ENCODE data around the gene TSC22D1.

TSC22D1 gene

GRCh38 chr13:44417446-44417845 lies 158.7 kb downstream of the TSC22D1 start:
- H3K27me3 ChIP-seq (ENCODE audit: control insufficient read depth, insufficient read depth, low read length): no peaks in the 10 kb centered on the region
- no peaks in the 10 kb centered on the region for H3K36me3 ChIP-seq (ENCODE audit: control insufficient read depth, insufficient read depth, low read length)
- H3K9me3 ChIP-seq (ENCODE audit: control insufficient read depth, low read length): no peaks in the 10 kb centered on the region
- H3K4me3 ChIP-seq (ENCODE audit: low read length): no peak overlapping the region
- peaks cover 6% of the 10 kb centered on the region for H3K4me1 ChIP-seq (ENCODE audit: control insufficient read depth, insufficient read depth, low read length)
- no peak overlapping the region for H3K9ac ChIP-seq (ENCODE audit: low read length)

GRCh38 chr13:44416744-44417143 lies 159.4 kb downstream of the TSC22D1 start:
- Histone ChIP-seq H3K4me3 (ENCODE audit: low read length) (no peak overlapping the region), H3K27me3 (ENCODE audit: control insufficient read depth, insufficient read depth, low read length) (no peaks in the 10 kb centered on the region), H3K4me1 (ENCODE audit: control insufficient read depth, insufficient read depth, low read length) (peaks cover 6% of the 10 kb centered on the region), H3K9me3 (ENCODE audit: control insufficient read depth, low read length) (no peaks in the 10 kb centered on the region), H3K9ac (ENCODE audit: low read length) (no peak overlapping the region), H3K36me3 (ENCODE audit: control insufficient read depth, insufficient read depth, low read length) (no peaks in the 10 kb centered on the region)

- H3K4me1 ChIP-seq (ENCODE audit: control insufficient read depth, insufficient read depth, low read length): peaks cover 6% of the 10 kb centered on the region
- H3K9me3 ChIP-seq (ENCODE audit: control insufficient read depth, low read length): no peaks in the 10 kb centered on the region
- H3K36me3 ChIP-seq (ENCODE audit: control insufficient read depth, insufficient read depth, low read length): no peaks in the 10 kb centered on the region
- H3K27me3 ChIP-seq (ENCODE audit: control insufficient read depth, insufficient read depth, low read length): no peaks in the 10 kb centered on the region
- no peak overlapping the region for H3K4me3 ChIP-seq (ENCODE audit: low read length)
- H3K9ac ChIP-seq (ENCODE audit: low read length): no peak overlapping the region
Measured at GRCh38 chr13:44416301-44416700, 159.8 kb downstream of the TSC22D1 start.

GRCh38 chr13:44415815-44416214 lies 160.3 kb downstream of the TSC22D1 start:
- no peak overlapping the region for H3K4me3 ChIP-seq (ENCODE audit: low read length)
- no peaks in the 10 kb centered on the region for H3K27me3 ChIP-seq (ENCODE audit: control insufficient read depth, insufficient read depth, low read length)
- peaks cover 6% of the 10 kb centered on the region for H3K4me1 ChIP-seq (ENCODE audit: control insufficient read depth, insufficient read depth, low read length)
- H3K9ac ChIP-seq (ENCODE audit: low read length): no peak overlapping the region
- no peaks in the 10 kb centered on the region for H3K9me3 ChIP-seq (ENCODE audit: control insufficient read depth, low read length)
- H3K36me3 ChIP-seq (ENCODE audit: control insufficient read depth, insufficient read depth, low read length): no peaks in the 10 kb centered on the region

- H3K4me3 ChIP-seq (ENCODE audit: low read length): no peak overlapping the region
- no peaks in the 10 kb centered on the region for H3K9me3 ChIP-seq (ENCODE audit: control insufficient read depth, low read length)
- no peaks in the 10 kb centered on the region for H3K27me3 ChIP-seq (ENCODE audit: control insufficient read depth, insufficient read depth, low read length)
- H3K4me1 ChIP-seq (ENCODE audit: control insufficient read depth, insufficient read depth, low read length): peaks cover 6% of the 10 kb centered on the region
- H3K9ac ChIP-seq (ENCODE audit: low read length): no peak overlapping the region
- H3K36me3 ChIP-seq (ENCODE audit: control insufficient read depth, insufficient read depth, low read length): no peaks in the 10 kb centered on the region
Measured at GRCh38 chr13:44414716-44415115, 161.4 kb downstream of the TSC22D1 start.

- Histone ChIP-seq H3K9ac (ENCODE audit: low read length) (no peak overlapping the region), H3K4me1 (ENCODE audit: control insufficient read depth, insufficient read depth, low read length) (peaks cover 6% of the 10 kb centered on the region), H3K27me3 (ENCODE audit: control insufficient read depth, insufficient read depth, low read length) (no peaks in the 10 kb centered on the region), H3K36me3 (ENCODE audit: control insufficient read depth, insufficient read depth, low read length) (no peaks in the 10 kb centered on the region), H3K4me3 (ENCODE audit: low read length) (no peak overlapping the region), H3K9me3 (ENCODE audit: control insufficient read depth, low read length) (no peaks in the 10 kb centered on the region)
Measured at GRCh38 chr13:44413095-44413494, 163.0 kb downstream of the TSC22D1 start.

- Histone ChIP-seq H3K27me3 (ENCODE audit: control insufficient read depth, insufficient read depth, low read length) (no peaks in the 10 kb centered on the region), H3K4me3 (ENCODE audit: low read length) (no peak overlapping the region), H3K9me3 (ENCODE audit: control insufficient read depth, low read length) (no peaks in the 10 kb centered on the region), H3K4me1 (ENCODE audit: control insufficient read depth, insufficient read depth, low read length) (peaks cover 6% of the 10 kb centered on the region), H3K36me3 (ENCODE audit: control insufficient read depth, insufficient read depth, low read length) (no peaks in the 10 kb centered on the region), H3K9ac (ENCODE audit: low read length) (no peak overlapping the region)
Measured at GRCh38 chr13:44412346-44412935, 163.7 kb downstream of the TSC22D1 start.

- Histone ChIP-seq H3K27me3 (ENCODE audit: control insufficient read depth, insufficient read depth, low read length) (no peaks in the 10 kb centered on the region), H3K4me3 (ENCODE audit: low read length) (no peak overlapping the region), H3K4me1 (ENCODE audit: control insufficient read depth, insufficient read depth, low read length) (peaks cover 6% of the 10 kb centered on the region), H3K36me3 (ENCODE audit: control insufficient read depth, insufficient read depth, low read length) (no peaks in the 10 kb centered on the region), H3K9me3 (ENCODE audit: control insufficient read depth, low read length) (no peaks in the 10 kb centered on the region), H3K9ac (ENCODE audit: low read length) (no peak overlapping the region)
Measured at GRCh38 chr13:44411841-44412240, 164.3 kb downstream of the TSC22D1 start.

GRCh38 chr13:44410328-44410859 lies 165.7 kb downstream of the TSC22D1 start:
- no peaks in the 10 kb centered on the region for H3K9me3 ChIP-seq (ENCODE audit: control insufficient read depth, low read length)
- H3K4me1 ChIP-seq (ENCODE audit: control insufficient read depth, insufficient read depth, low read length): peaks cover 18% of the 10 kb centered on the region
- no peak overlapping the region for H3K4me3 ChIP-seq (ENCODE audit: low read length)
- no peaks in the 10 kb centered on the region for H3K36me3 ChIP-seq (ENCODE audit: control insufficient read depth, insufficient read depth, low read length)
- no peak overlapping the region for H3K9ac ChIP-seq (ENCODE audit: low read length)
- no peaks in the 10 kb centered on the region for H3K27me3 ChIP-seq (ENCODE audit: control insufficient read depth, insufficient read depth, low read length)

GRCh38 chr13:44409595-44409994 lies 166.5 kb downstream of the TSC22D1 start:
- Histone ChIP-seq H3K27me3 (ENCODE audit: control insufficient read depth, insufficient read depth, low read length) (no peaks in the 10 kb centered on the region), H3K9ac (ENCODE audit: low read length) (no peak overlapping the region), H3K4me3 (ENCODE audit: low read length) (no peak overlapping the region)

GRCh38 chr13:44407891-44408290 lies 168.2 kb downstream of the TSC22D1 start:
- peaks cover 38% of the 10 kb centered on the region for H3K4me1 ChIP-seq (ENCODE audit: control insufficient read depth, insufficient read depth, low read length)
- no peaks in the 10 kb centered on the region for H3K27me3 ChIP-seq (ENCODE audit: control insufficient read depth, insufficient read depth, low read length)
- H3K4me3 ChIP-seq (ENCODE audit: low read length): no peak overlapping the region
- H3K9ac ChIP-seq (ENCODE audit: low read length): no peak overlapping the region
- no peaks in the 10 kb centered on the region for H3K36me3 ChIP-seq (ENCODE audit: control insufficient read depth, insufficient read depth, low read length)
- no peaks in the 10 kb centered on the region for H3K9me3 ChIP-seq (ENCODE audit: control insufficient read depth, low read length)

More at GRCh38 chr13:44409595-44409994, 166.5 kb downstream of the TSC22D1 start:
- Histone ChIP-seq H3K36me3 (ENCODE audit: control insufficient read depth, insufficient read depth, low read length) (no peaks in the 10 kb centered on the region), H3K4me1 (ENCODE audit: control insufficient read depth, insufficient read depth, low read length) (peaks cover 23% of the 10 kb centered on the region), H3K9me3 (ENCODE audit: control insufficient read depth, low read length) (no peaks in the 10 kb centered on the region)

- Histone ChIP-seq H3K27me3 (ENCODE audit: control insufficient read depth, insufficient read depth, low read length) (no peaks in the 10 kb centered on the region), H3K36me3 (ENCODE audit: control insufficient read depth, insufficient read depth, low read length) (no peaks in the 10 kb centered on the region), H3K4me1 (ENCODE audit: control insufficient read depth, insufficient read depth, low read length) (peaks cover 39% of the 10 kb centered on the region), H3K9ac (ENCODE audit: low read length) (no peak overlapping the region), H3K9me3 (ENCODE audit: control insufficient read depth, low read length) (no peaks in the 10 kb centered on the region), H3K4me3 (ENCODE audit: low read length) (no peak overlapping the region)
Measured at GRCh38 chr13:44407379-44407778, 168.8 kb downstream of the TSC22D1 start.

GRCh38 chr13:44406617-44407016 lies 169.5 kb downstream of the TSC22D1 start:
- Histone ChIP-seq H3K9ac (ENCODE audit: low read length) (no peak overlapping the region), H3K9me3 (ENCODE audit: control insufficient read depth, low read length) (no peaks in the 10 kb centered on the region), H3K36me3 (ENCODE audit: control insufficient read depth, insufficient read depth, low read length) (no peaks in the 10 kb centered on the region), H3K4me1 (ENCODE audit: control insufficient read depth, insufficient read depth, low read length) (peaks cover 41% of the 10 kb centered on the region), H3K4me3 (ENCODE audit: low read length) (no peak overlapping the region), H3K27me3 (ENCODE audit: control insufficient read depth, insufficient read depth, low read length) (no peaks in the 10 kb centered on the region)

Data from mucosa of stomach (tissue), 1 donor.